ENCODE results near the gene SPACA4. TPM values are rescaled to one million over a fixed set of nuclear protein-coding genes. Genes with fewer than 3 reads are reported as not detected.
A peak's percentile ranks its signal among the peaks of the same experiment; 100 is the strongest.

SPACA4 gene
- total and polyA plus RNA-seq, 9 of the 15 experiments (the other 6 are each of a cell fraction or from before 2014, with no cell fraction given), result not detected

- no peak for TF ChIP-seq TSHZ1 (CRISPR knock-in tag; IDR thresholded peaks at IDR 0.05)
- TF ChIP-seq ZZZ3 (IDR thresholded peaks at IDR 0.05), result peak; percentile 97
- peak; percentile 100 for TF ChIP-seq EP400 (IDR thresholded peaks at IDR 0.05)
- no peak for TF ChIP-seq ZNF23 (CRISPR knock-in tag; IDR thresholded peaks at IDR 0.05)
- no peak for TF ChIP-seq NELFE (IDR thresholded peaks at IDR 0.05; ENCODE audit: insufficient read depth, insufficient read length)
- no peak for TF ChIP-seq BACH1 (tag; IDR thresholded peaks at IDR 0.05)
- TF ChIP-seq ZNF655 (CRISPR knock-in tag; IDR thresholded peaks at IDR 0.05), result no peak
- TF ChIP-seq ZNF253 (CRISPR knock-in tag; conservative IDR thresholded peaks at IDR 0.05), result no peak
- peak; percentile 58 for TF ChIP-seq NFIC (IDR thresholded peaks at IDR 0.05)
- peak; percentile 80 for TF ChIP-seq RNF2 (IDR thresholded peaks at IDR 0.05)
- peak; percentile 76; the same call in 1 of the 2 replicates for TF ChIP-seq HMGXB4 (CRISPR knock-in tag; IDR thresholded peaks at IDR 0.05)
- TF ChIP-seq ZNF395 (CRISPR knock-in tag; IDR thresholded peaks at IDR 0.05), result peak; percentile 84
- TF ChIP-seq ZNF143 (CRISPR knock-in tag; IDR thresholded peaks at IDR 0.05), result no peak
- TF ChIP-seq L3MBTL2 (IDR thresholded peaks at IDR 0.05), result peak; percentile 79
- peak; percentile 61; the same call in 1 of the 2 replicates for TF ChIP-seq SMARCA4 (IDR thresholded peaks at IDR 0.05)
- no peak for TF ChIP-seq ZNF583 (CRISPR knock-in tag; IDR thresholded peaks at IDR 0.05)
- peak; percentile 87; the same call in 1 of the 2 replicates for TF ChIP-seq E2F1 (CRISPR knock-in tag; IDR thresholded peaks at IDR 0.05)
- TF ChIP-seq ZBTB17 (CRISPR knock-in tag; IDR thresholded peaks at IDR 0.05), result no peak
- no peak for TF ChIP-seq HDAC8 (tag; IDR thresholded peaks at IDR 0.05)
- TF ChIP-seq RB1 (IDR thresholded peaks at IDR 0.05; ENCODE audit: low read depth), result peak; percentile 78; the same call in 1 of the 2 replicates
- TF ChIP-seq ZNF316 (IDR thresholded peaks at IDR 0.05), result no peak
Measured at GRCh38 chr19:48618916-48619691, 12.6 kb downstream of the SPACA4 start, which contains the start of the genes RPL18 and SPHK2 (continued).
